HG02588 (cell line): Measurements from ENCODE around the gene CFAP126.
"Not testable (repeated sequence)": the region's sequence is repeated elsewhere in the genome, so short reads cannot be mapped to it uniquely, and the experiment has no call there.

Experiments
- ATAC-seq: cut with Tn5 transposase; IDR thresholded peaks from one replicate; pipeline ENCODE4 v1.9.1; 2021; ENCODE audit warnings: mild to moderate bottlenecking, moderate library complexity; ENCODE audit not compliant: unreplicated experiment

The CFAP126 gene

DNA sequence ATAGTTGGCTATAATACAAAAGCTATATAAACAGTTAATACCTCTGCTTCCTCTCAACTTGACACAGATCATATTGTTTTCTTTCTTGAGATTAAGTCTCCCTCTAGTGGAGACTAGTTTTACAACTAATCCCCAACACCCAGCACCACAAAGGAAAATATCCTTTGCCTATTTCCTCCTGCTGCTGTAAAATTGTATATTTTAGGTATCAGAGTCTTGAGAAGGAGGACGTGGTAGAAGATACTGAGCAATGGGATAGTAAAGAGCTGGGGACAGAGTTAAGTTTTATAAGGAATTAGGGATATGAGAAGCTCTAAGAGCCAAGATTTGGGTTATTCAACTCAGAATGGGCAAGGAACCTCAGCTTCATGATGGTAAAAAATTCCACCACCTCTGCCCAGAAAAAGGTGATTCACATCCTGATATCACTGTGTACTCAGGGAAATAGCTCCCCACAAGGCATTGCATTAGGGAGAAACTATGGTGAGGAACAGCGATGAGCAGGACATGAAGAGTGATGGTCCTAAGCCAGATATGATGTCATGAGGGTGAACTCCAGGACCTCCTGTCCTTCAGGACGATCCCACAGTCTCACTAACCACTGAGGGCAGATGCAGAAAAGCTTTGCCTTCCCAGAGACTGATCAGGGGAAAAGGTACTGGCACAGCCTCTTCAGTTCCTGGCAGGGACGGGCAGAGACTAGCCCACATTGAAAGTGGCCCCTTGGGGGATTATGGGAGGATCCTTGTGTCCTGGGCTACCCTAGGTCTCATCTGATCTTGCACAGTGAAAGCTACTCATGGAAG is 14.7 kb upstream of the CFAP126 start:
- no peak for ATAC-seq

DNA sequence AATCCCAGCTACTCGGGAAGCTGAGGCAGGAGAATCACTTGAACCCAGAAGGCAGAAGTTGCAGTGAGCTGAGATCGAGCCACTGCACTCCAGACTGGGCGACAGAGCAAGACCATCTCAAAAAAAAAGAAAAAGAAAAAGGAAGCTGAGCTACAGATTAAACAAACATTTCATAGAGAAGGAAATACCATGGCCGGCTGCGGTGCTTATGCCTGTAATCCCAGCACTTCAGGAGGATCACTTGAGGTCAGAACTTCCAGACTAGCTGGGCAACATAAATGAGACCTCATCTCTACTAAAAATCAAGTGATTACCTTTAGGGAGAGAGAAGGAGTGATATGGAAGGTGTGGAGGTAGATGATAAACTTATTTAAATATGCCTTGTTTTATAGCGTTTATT is 14.0 kb upstream of the CFAP126 start:
- no peak for ATAC-seq

DNA sequence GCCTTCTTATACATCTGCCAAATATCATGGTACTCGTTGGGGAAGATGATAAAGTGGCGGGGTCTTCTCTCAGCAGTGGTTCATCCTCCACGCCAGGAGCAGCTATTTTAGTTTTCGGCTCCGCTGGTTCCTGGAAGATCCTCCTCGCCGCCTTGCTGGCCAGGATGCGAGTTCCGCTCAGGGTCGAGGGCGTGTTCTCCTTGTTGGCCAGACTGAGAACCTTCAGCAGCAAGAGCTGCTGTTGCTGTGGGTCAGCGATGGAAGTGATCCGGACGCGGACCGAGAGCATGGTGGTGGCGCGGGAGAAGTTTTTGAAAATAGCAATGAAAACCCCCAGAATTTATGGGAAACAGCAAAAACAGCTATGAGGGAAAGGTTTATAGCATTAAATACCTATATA is 11.4 kb upstream of the CFAP126 start:
- ATAC-seq: no peak

GRCh38 chr1:161378014-161378413 is 10.3 kb upstream of the CFAP126 start:
- no peak for ATAC-seq

DNA sequence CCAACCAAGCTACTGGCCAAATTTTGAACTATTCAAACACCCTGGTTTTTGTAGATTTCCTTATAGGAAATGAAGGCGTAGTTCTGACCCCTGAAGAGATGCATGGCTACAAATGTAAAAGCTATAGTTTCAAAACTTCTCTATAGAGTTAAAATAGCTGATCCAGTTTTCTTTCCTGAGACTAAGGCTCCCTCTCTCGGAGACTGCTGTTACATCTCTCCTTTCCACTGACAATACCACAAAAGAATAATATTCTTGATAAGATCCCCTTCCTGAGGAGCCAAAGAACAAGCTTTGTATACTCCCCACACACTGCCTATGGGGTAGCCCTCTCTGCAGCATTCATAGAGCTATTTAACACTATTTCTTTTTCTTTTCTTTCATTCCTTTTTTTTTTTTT is 6.7 kb upstream of the CFAP126 start:
- no peak for ATAC-seq

- ATAC-seq: no peak
Observed at GRCh38 chr1:161373442-161373841, 5.8 kb upstream of the CFAP126 start.

DNA sequence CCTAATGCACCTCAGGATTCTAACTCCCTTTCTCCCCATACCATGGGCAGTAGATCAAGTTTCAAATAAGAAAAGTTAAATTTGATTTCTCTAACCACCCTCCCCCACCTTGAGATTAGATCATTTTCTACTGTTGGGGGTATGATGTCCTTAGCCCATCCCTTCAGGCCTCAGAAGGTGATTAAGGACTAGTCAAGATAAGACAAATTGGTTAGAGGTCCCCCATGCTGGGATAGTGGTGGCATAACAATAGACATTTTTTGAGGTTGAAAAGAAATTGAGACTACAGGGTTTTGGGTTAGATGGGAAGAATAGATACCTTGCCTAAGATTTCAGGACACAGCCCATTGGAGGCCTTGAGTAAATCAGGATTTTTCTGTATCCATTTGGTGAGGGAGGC is 2.5 kb downstream of the CFAP126 start:
- no peak for ATAC-seq

DNA sequence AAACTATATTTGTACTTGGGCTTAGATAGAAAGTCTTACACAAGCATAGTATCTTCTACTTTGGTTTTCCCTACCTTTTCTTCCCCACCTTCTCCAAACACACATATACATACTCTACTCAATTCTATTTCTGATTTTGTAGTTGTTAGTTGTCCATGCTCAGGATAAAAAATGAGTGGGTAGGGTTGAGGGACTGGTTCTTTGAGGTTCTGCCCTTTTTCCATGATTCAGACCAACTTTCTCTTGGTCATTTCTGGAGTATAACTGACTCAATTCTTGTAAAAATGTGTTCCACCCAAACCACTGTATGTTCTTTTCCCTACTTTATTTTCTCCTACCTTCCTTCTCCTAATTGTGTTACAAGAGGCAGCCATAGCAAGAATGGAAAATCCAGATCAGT is 3.3 kb downstream of the CFAP126 start:
- ATAC-seq: no peak

GRCh38 chr1:161359291-161359690 is 8.4 kb downstream of the CFAP126 start:
- ATAC-seq: no peak

GRCh38 chr1:161357073-161357472 is 10.6 kb downstream of the CFAP126 start:
- ATAC-seq: no peak

GRCh38 chr1:161351482-161351881 is 16.2 kb downstream of the CFAP126 start:
- ATAC-seq: no peak

DNA sequence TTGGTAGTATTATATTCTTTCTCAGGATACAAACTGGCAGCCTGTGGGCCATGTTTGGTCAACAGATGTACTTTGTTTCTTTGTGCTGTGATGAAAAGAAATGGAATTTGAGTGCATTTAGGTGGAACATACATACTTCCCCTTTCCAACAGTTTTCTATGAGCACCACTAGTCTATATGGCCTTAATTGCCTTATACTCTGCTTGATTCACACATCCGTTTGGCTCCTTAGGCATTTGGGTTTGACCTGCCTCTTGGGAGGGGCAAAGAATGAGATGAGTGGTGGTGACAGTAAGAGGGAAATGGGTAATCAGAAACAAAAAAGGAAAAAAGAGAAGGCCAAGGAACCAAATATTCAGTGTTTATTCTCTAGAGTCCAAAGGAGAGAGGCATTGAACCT is 17.0 kb downstream of the CFAP126 start:
- no peak for ATAC-seq

- ATAC-seq: no peak
Observed at GRCh38 chr1:161342821-161343220, 24.9 kb downstream of the CFAP126 start.

GRCh38 chr1:161342177-161342576 is 25.5 kb downstream of the CFAP126 start:
- ATAC-seq: no peak

DNA sequence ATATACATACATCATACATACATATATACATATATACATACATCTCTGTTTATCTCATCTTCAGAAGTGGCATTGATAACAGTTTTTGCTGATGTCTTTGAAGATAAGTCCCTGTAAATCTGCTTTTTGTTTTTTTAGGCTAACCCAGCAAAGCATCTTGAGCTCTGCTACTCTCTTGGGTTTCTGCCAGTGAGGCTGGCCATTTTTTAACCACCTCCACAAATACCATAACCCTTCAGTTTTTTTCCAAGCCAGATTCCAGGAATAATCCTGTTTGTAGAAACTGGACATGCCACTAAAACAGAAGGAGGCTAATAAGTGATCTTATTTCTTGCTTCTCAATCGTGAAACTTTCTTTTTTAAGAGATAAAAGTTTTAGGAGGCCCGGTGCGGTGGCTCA is 31.9 kb downstream of the CFAP126 start:
- no peak for ATAC-seq

DNA sequence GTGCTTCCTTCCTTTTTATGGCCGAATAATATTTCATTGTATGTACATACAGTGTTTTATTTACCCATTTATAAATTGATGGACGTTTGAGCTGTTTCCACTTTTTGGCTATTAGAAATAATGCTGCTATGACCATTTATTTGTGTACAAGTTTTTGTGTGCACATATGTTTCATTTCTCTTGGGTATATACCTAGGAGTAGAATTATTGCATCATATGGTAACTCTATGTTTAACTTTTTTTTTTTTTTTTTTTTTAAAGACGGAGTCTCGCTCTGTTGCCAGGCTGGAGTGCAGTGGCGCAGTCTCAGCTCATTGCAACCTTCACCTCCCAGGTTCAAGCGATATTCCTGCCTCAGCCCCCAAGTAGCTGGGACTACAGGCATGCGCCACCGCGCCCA is 34.5 kb downstream of the CFAP126 start:
- ATAC-seq: no peak

GRCh38 chr1:161330346-161330745 is 37.3 kb downstream of the CFAP126 start:
- ATAC-seq: no peak

DNA sequence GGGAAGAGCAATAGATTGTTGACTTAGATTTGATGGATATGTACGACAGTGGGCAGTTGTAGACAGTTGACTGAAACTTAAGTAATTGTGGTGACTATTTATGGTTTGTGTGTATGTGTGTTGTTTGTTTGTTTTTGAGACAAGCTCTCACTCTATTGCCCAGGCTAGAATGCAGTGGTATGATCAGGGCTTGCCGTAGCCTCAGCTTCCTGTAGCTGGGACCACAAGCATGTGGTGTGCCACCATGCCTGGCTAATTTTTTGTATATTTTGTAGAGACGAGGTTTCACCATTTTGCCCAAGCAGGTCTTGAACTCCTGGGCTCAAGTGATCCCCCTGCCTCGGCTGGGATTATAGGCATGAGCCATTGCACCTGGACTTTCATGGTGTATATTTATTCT is 43.7 kb downstream of the CFAP126 start:
- ATAC-seq: no peak

- not testable (repeated sequence) for ATAC-seq
Observed at GRCh38 chr1:161315841-161316674, 51.6 kb downstream of the CFAP126 start.
